Activated naive CD8-positive, alpha-beta T cell (primary cell): Measurements from ENCODE around the gene SSBP2.
A peak's percentile ranks its signal among the peaks of the same experiment; 100 is the strongest.

Experiments used
- H3K27ac Mint-ChIP-seq: one replicate; pipeline ENCODE4 v1.8.0; 2021; ENCODE audit warnings: mixed read lengths
- H3K27me3 Mint-ChIP-seq: one replicate; pipeline ENCODE4 v1.8.0; 2021; ENCODE audit warnings: mixed read lengths
- H3K36me3 Mint-ChIP-seq: one replicate; pipeline ENCODE4 v1.8.0; 2021; ENCODE audit warnings: mixed read lengths
- H3K4me1 Mint-ChIP-seq: one replicate; pipeline ENCODE4 v1.8.0; 2021; ENCODE audit warnings: low read depth, mixed read lengths
- H3K4me3 Mint-ChIP-seq: one replicate; pipeline ENCODE4 v1.8.0; 2021; ENCODE audit warnings: mild to moderate bottlenecking, mixed read lengths
- H3K9me3 Mint-ChIP-seq: one replicate; pipeline ENCODE4 v1.8.0; 2021; ENCODE audit warnings: low read depth, mixed read lengths

SSBP2 gene

DNA sequence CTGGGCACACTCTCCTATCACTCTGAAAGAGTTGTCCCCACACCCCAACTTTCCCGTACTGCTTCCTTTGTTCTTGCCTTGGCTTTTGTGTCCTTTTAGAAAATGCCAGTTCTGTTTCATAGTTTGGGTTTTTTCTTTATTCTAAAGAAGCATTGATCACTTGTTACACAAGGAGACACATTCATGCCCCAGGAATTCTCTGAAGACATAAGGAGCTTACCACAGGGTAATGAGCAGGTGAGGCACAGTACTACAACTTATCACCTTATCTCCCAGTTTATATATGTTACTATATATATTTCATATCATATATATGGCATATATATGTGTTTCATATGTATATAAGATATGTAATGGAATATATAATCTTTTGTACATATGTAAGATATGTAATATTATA lies 6.5 kb upstream of the SSBP2 start:
- Mint-ChIP-seq H3K27me3 (no peaks in the 10 kb centered on the region), H3K36me3 (no peaks in the 10 kb centered on the region), H3K9me3 (no peaks in the 10 kb centered on the region), H3K4me3 (no peak overlapping the region), H3K27ac (no peak overlapping the region), H3K4me1 (peaks cover 12% of the 10 kb centered on the region)

DNA sequence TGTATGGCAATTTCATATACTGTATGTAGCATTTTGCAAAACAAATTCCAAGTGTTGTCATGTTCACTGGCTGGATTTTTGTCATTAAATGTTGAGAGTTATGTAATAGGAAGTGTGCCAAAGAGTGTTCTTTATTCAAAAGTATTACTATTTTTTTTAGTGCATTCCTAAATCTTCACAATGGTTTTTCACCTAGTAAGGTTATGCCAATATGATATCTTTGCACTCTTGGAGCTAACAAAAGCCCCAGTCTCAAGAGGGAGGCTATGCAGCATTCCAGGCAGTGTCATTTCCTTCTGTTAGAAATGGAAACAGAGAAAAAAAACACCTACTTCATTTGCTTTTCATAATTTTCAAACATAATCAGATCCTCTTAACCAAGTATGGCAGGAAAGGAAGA lies 5.1 kb upstream of the SSBP2 start:
- Mint-ChIP-seq H3K9me3 (no peaks in the 10 kb centered on the region), H3K36me3 (no peaks in the 10 kb centered on the region), H3K27me3 (no peaks in the 10 kb centered on the region), H3K27ac (no peak overlapping the region), H3K4me1 (peaks cover 15% of the 10 kb centered on the region), H3K4me3 (no peak overlapping the region)

DNA sequence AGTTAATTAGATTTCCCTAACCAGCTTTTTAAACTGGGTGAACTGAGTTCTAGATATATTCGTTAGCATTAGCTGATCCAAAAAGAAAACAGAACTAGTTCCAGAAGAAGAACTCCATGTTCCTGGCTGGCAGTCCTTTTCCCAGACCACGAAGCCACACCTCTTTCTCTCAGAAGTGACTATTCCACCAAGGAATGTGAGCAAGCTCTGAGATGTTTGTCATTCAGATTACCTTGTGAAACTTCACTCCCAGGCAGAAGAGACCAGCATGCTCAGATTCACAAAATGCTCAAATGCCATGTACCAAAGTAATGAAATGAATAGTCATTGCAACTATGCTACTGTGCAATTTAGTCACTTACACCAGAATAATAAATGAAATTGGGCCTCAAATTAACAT lies 4.4 kb upstream of the SSBP2 start:
- no peaks in the 10 kb centered on the region for H3K27me3 Mint-ChIP-seq
- H3K4me3 Mint-ChIP-seq, result no peak overlapping the region
- H3K9me3 Mint-ChIP-seq, result no peaks in the 10 kb centered on the region
- peaks cover 11% of the 10 kb centered on the region for H3K4me1 Mint-ChIP-seq
- no peaks in the 10 kb centered on the region for H3K36me3 Mint-ChIP-seq
- no peak overlapping the region for H3K27ac Mint-ChIP-seq

GRCh38 chr5:81754621-81755020 lies 3.7 kb upstream of the SSBP2 start:
- no peak overlapping the region for H3K27ac Mint-ChIP-seq
- peaks cover 8% of the 10 kb centered on the region for H3K4me1 Mint-ChIP-seq
- H3K9me3 Mint-ChIP-seq, result no peaks in the 10 kb centered on the region
- H3K36me3 Mint-ChIP-seq, result no peaks in the 10 kb centered on the region
- no peak overlapping the region for H3K4me3 Mint-ChIP-seq
- H3K27me3 Mint-ChIP-seq, result no peaks in the 10 kb centered on the region

GRCh38 chr5:81753429-81753828 lies 2.5 kb upstream of the SSBP2 start:
- Mint-ChIP-seq H3K36me3 (no peaks in the 10 kb centered on the region), H3K27ac (no peak overlapping the region), H3K4me3 (peak overlapping the region; percentile 27), H3K4me1 (peaks cover 14% of the 10 kb centered on the region), H3K27me3 (no peaks in the 10 kb centered on the region), H3K9me3 (no peaks in the 10 kb centered on the region)

GRCh38 chr5:81752644-81752963 lies 1.7 kb upstream of the SSBP2 start:
- no peaks in the 10 kb centered on the region for H3K27me3 Mint-ChIP-seq
- H3K4me3 Mint-ChIP-seq, result peak overlapping the region; percentile 78
- H3K36me3 Mint-ChIP-seq, result no peaks in the 10 kb centered on the region
- H3K4me1 Mint-ChIP-seq, result peaks cover 21% of the 10 kb centered on the region
- no peak overlapping the region for H3K27ac Mint-ChIP-seq
- H3K9me3 Mint-ChIP-seq, result no peaks in the 10 kb centered on the region

DNA sequence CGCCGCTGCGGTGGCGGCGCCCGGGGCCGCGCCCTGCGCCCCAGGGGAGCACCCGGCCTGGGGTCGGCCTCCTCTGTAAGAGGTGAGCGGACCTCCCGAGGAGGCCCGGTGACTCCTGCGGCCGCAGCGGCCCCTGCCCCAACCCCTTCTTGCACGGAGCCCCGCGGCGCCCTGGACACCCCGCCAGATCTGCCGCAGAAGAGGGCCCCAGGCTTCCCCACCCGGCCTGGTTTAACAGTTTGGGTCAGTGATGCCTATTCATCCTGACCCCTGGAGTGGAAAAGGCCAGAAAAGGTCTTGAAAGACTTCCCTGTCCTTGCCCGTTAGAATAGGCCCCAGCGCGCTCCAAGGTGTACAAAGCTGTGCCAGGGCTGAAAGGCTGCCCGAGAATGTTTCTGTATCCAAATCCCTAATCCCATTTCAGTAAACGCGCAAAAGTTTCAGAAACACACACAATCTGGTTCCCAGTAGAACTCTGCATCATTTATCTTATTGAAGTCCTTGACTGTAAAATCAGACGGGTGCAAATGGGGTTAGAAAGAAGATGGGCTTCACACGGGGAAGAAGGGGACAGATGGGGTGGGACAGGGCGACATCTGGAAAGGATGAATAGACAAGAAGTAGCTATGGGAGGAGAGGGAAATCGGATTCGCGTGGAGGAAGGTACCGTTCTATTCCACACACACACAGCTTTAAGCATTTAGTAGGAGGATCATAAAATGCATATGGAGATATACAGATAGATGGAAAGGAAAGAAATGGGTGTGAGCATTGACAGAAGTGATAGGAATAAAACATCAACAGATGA lies 1.1 kb upstream of the SSBP2 start:
- H3K27ac Mint-ChIP-seq, result peak overlapping the region; percentile 78
- no peaks in the 10 kb centered on the region for H3K36me3 Mint-ChIP-seq
- no peaks in the 10 kb centered on the region for H3K9me3 Mint-ChIP-seq
- no peaks in the 10 kb centered on the region for H3K27me3 Mint-ChIP-seq
- peaks cover 26% of the 10 kb centered on the region for H3K4me1 Mint-ChIP-seq
- H3K4me3 Mint-ChIP-seq, result peak overlapping the region; percentile 78

DNA sequence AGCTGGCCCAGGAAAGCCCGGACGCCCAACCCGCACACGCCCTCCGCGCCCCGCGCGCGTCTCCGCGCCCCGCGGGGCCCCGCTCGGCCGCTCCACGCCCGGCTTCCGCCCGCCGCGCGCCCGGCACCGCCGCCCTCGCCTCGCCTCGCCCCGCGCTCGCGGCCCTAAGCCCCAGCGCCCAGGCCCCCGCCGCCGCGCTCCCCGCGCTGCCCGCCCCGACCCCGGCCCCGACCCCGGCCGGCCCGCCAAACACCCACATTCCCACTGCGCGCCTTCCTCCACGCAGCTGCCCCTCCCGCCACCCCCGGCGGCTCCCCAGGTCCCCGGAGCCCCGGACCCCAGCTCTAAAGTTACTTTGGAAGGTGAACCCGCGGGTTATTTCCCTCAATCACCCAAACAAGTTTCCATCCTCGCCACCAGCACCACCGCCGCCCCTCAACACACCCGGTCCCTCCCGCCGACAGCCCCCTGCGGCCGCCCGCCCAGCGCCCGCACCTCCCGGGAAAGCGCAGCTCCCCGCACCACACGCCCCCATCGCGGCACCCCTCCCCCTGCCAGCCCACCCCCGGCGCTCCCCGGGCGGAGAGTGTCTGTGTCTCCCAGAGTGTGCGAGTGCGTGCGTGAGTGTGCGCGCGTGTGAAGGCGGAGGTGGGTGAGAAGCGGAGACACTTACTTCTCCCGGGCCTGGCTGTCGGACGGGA lies 439 bp downstream of the SSBP2 start:
- Mint-ChIP-seq H3K4me3 (peak overlapping the region; percentile 90), H3K27ac (peak overlapping the region; percentile 86), H3K4me1 (peaks cover 36% of the 10 kb centered on the region), H3K36me3 (no peaks in the 10 kb centered on the region), H3K27me3 (no peaks in the 10 kb centered on the region), H3K9me3 (no peaks in the 10 kb centered on the region)

- Mint-ChIP-seq H3K9me3 (no peaks in the 10 kb centered on the region), H3K4me1 (peaks cover 36% of the 10 kb centered on the region), H3K4me3 (peak overlapping the region; percentile 92), H3K36me3 (no peaks in the 10 kb centered on the region), H3K27ac (peak overlapping the region; percentile 86), H3K27me3 (no peaks in the 10 kb centered on the region)
Measured at GRCh38 chr5:81749561-81750307, 1.2 kb downstream of the SSBP2 start.

- Mint-ChIP-seq H3K4me3 (peak overlapping the region; percentile 92), H3K9me3 (no peaks in the 10 kb centered on the region), H3K27me3 (no peaks in the 10 kb centered on the region), H3K27ac (peak overlapping the region; percentile 86), H3K36me3 (no peaks in the 10 kb centered on the region), H3K4me1 (peaks cover 36% of the 10 kb centered on the region)
Measured at GRCh38 chr5:81749192-81749560, 1.7 kb downstream of the SSBP2 start.

DNA sequence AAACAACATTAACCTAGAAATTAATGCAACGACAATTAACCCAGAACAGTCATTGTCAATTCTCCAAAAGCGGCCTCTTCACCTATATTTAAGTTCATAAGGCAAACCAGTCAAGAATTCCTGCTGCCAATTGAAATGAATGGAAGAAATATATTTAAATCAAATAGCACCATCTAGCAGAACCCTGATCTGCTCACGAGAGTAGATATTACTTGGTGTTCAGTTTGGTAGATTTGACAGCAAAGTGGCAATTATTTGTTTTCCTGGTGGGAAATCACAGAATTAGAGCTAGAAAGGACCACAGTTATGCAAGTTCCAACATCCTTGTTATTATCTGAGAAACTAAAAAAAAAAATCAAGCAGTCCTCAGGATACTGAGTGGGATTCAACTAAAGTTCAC lies 2.3 kb downstream of the SSBP2 start:
- Mint-ChIP-seq H3K4me3 (peak overlapping the region; percentile 92), H3K27me3 (no peaks in the 10 kb centered on the region), H3K27ac (peak overlapping the region; percentile 86), H3K9me3 (no peaks in the 10 kb centered on the region), H3K4me1 (peaks cover 38% of the 10 kb centered on the region), H3K36me3 (no peaks in the 10 kb centered on the region)

GRCh38 chr5:81747030-81747429 lies 3.9 kb downstream of the SSBP2 start:
- Mint-ChIP-seq H3K4me1 (peaks cover 37% of the 10 kb centered on the region), H3K4me3 (no peak overlapping the region), H3K9me3 (no peaks in the 10 kb centered on the region), H3K36me3 (no peaks in the 10 kb centered on the region), H3K27ac (no peak overlapping the region), H3K27me3 (no peaks in the 10 kb centered on the region)

DNA sequence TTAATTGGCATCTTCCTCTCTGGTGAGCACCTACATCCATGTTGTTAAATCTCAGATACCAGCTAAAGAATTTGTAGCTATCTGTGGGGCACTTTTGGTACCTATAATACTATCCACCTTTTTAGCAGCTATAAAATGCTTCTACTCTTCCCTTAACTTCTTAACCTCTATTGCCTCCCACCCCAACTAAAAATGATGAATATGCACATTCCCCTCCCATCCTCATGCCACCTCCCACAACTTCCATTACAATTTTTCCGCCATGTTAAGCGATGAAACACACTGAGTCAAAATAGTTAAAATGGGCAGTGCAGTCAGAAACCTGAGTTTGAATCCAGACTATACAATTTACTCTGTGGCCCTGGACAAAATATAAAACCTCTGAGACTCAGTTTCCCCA lies 10.1 kb downstream of the SSBP2 start:
- H3K4me3 Mint-ChIP-seq, result no peak overlapping the region
- no peaks in the 10 kb centered on the region for H3K9me3 Mint-ChIP-seq
- H3K27me3 Mint-ChIP-seq, result no peaks in the 10 kb centered on the region

DNA sequence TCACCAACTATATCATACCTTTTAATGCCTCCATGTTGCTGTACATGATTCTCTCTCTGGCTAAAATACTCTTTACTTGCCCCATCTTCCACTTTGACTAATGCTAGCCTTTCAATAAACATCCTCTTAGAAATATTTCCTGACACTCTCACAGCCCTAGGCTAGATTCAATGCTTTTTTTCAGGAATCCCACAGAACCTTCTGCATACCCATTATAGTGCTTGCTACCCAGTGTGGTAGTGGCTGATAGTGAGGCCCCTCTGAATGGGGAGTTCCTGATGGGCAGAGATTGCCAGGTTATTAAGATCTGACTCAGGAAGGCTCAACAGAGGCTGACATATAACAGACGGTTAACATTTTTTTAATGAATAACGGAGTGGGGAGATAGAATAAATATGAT lies 11.6 kb downstream of the SSBP2 start:
- H3K27me3 Mint-ChIP-seq, result no peaks in the 10 kb centered on the region
- H3K36me3 Mint-ChIP-seq, result peaks cover 6% of the 10 kb centered on the region
- H3K9me3 Mint-ChIP-seq, result no peaks in the 10 kb centered on the region
- peaks cover 23% of the 10 kb centered on the region for H3K4me1 Mint-ChIP-seq
- no peak overlapping the region for H3K4me3 Mint-ChIP-seq
- no peak overlapping the region for H3K27ac Mint-ChIP-seq

More for the DNA sequence above, 10.1 kb downstream of the SSBP2 start:
- Mint-ChIP-seq H3K27ac (no peak overlapping the region), H3K36me3 (peaks cover 6% of the 10 kb centered on the region), H3K4me1 (peaks cover 21% of the 10 kb centered on the region)

DNA sequence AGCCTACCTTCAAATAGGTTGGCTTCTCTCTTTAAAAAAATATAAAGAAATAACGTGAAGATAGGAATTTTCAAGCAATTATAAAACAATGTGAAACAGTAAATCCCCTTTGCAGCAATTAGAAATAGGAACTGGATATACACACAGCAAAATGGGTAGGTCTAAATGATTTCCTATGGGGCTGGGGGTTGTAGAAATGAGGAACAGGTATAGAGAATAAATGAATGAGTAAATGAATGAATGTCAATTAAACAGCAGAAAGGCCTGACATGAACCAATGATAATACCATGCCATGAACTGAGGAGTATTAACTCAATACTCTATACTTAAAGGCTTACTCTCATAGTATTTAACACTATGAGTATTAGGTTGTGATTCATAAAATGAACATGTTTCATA lies 21.6 kb downstream of the SSBP2 start:
- peaks cover 51% of the 10 kb centered on the region for H3K4me1 Mint-ChIP-seq
- peaks cover 4% of the 10 kb centered on the region for H3K36me3 Mint-ChIP-seq
- no peaks in the 10 kb centered on the region for H3K27me3 Mint-ChIP-seq
- no peaks in the 10 kb centered on the region for H3K9me3 Mint-ChIP-seq
- no peak overlapping the region for H3K4me3 Mint-ChIP-seq
- no peak overlapping the region for H3K27ac Mint-ChIP-seq
